ENCODE measurements around the gene KRT86.

GRCh38 chr12:52298677-52299190 lies 24.3 kb downstream of the KRT86 start:
- TF ChIP-seq CTCF (IDR thresholded peaks at IDR 0.05; ENCODE audit: low read length) (no peak), EZH2 (IDR thresholded peaks at IDR 0.05; ENCODE audit: borderline replicate concordance, low read length) (no peak)

Measured in OCI-LY1 (cell line).